Natural killer cell (primary cell): Measurements from ENCODE around the gene MYLK. TPM values are rescaled to one million over a fixed set of nuclear protein-coding genes. Genes with fewer than 3 reads are reported as not detected.

Experiments used
- ATAC-seq, 3 donors: fragments of 150-1000 bp in 2 of 3; fragments of 200-7000 bp in 1 of 3; cut with Tn5 transposase; 1 replicate in 1 of 3; 2 replicates in 2 of 3; pipeline ENCODE4 v1.10.0; 2021; ENCODE audit warnings: mild to moderate bottlenecking in 2 of 3, moderate library complexity in 2 of 3
- DNase-seq, 2 donors: peaks; one replicate each; pipeline versions ENCODE4 v3.0.0 to v3.0.0-alpha.2; 2013 to 2021; ENCODE audit warnings: mixed read lengths in 1 of 2
- H3K27ac ChIP-seq: one replicate; pipeline ENCODE4 v1.5.1; 2013; ENCODE audit warnings: mild to moderate bottlenecking, low read length
- H3K27me3 ChIP-seq: one replicate; pipeline ENCODE4 v1.6.1; 2013; ENCODE audit warnings: low read length; ENCODE audit not compliant: control insufficient read depth, insufficient read depth
- H3K36me3 ChIP-seq: one replicate; pipeline ENCODE4 v1.6.1; 2013; ENCODE audit warnings: low read length; ENCODE audit not compliant: control insufficient read depth, insufficient read depth
- H3K4me1 ChIP-seq: one replicate; pipeline ENCODE4 v1.6.1; 2013; ENCODE audit warnings: low read length; ENCODE audit not compliant: control insufficient read depth, insufficient read depth
- H3K4me3 ChIP-seq: one replicate; pipeline ENCODE4 v1.5.1; 2013; ENCODE audit warnings: low read length
- H3K9me3 ChIP-seq: one replicate; pipeline ENCODE4 v1.6.1; 2013; ENCODE audit warnings: low read length; ENCODE audit not compliant: control insufficient read depth, insufficient read depth
- H3K27ac Mint-ChIP-seq, 2 donors: one replicate each; pipeline ENCODE4 v1.8.0; 2022; ENCODE audit warnings: mild to moderate bottlenecking in 2 of 2, mixed read lengths in 2 of 2, moderate library complexity in 1 of 2
- H3K27me3 Mint-ChIP-seq, 2 donors: one replicate each; pipeline ENCODE4 v1.8.0; 2022; ENCODE audit warnings: low read depth in 2 of 2, mixed read lengths in 2 of 2
- H3K36me3 Mint-ChIP-seq: one replicate; pipeline ENCODE4 v1.8.0; 2022; ENCODE audit warnings: mixed read lengths
- H3K4me1 Mint-ChIP-seq, 2 donors: one replicate each; pipeline ENCODE4 v1.8.0; 2022; ENCODE audit warnings: mixed read lengths in 2 of 2
- H3K4me3 Mint-ChIP-seq: one replicate; pipeline ENCODE4 v1.8.0; 2022; ENCODE audit warnings: mild to moderate bottlenecking, moderate library complexity, mixed read lengths
- H3K9me3 Mint-ChIP-seq, 2 donors: one replicate each; pipeline ENCODE4 v1.8.0; 2022; ENCODE audit warnings: mixed read lengths in 2 of 2
- CTCF ChIP-seq: fragments of 200-600 bp; IDR thresholded peaks from one replicate; pipeline ENCODE4 v1.8.0; 2022; ENCODE audit warnings: antibody characterized with exemption
- WGBS: methylation state at CpG from one replicate; pipeline ENCODE4 v1.1.7; 2013; ENCODE audit warnings: missing lambda C conversion rate; ENCODE audit not compliant: insufficient coverage; 5-methylcytosine and 5-hydroxymethylcytosine counted together
- intact Hi-C: fragments of 100-400 bp; cut with micrococcal nuclease; formaldehyde crosslinking; loops from one replicate; pipeline ENCODE4 v1.14.2; 2022
- total RNA-seq, 4 donors: library from RNA; stranded (reverse); fragments of 120-200 nt in 1 of 4; gene quantifications; one replicate each; pipeline versions ENCODE4 v1.2.3 to v1.2.4, GENCODE V29; 2013 to 2022

MYLK gene
- total RNA-seq, 3 donors from 2014 or later (not counting 1 experiment from before 2014, with no cell fraction given): 0.39 to 5.4 (median 3.4) TPM

GRCh38 chr3:123623346-123623880 lies 260.7 kb downstream of the MYLK start:
- Histone ChIP-seq H3K36me3 (no peaks in the 10 kb centered on the region), H3K27ac (no peak overlapping the region), H3K27me3 (no peaks in the 10 kb centered on the region), H3K4me3 (no peak overlapping the region), H3K4me1 (peaks cover 7% of the 10 kb centered on the region), H3K9me3 (no peaks in the 10 kb centered on the region)
- WGBS: 69% methylated on average over 3 of the region's 5 CpGs
- H3K9me3 Mint-ChIP-seq: no peaks in the 10 kb centered on the region
- H3K4me3 Mint-ChIP-seq: no peak overlapping the region
- ATAC-seq (no peak), DNase-seq (no peak)
- H3K27me3 Mint-ChIP-seq: peaks cover 0 to 2% of the 10 kb centered on the region in 2 donors
- H3K4me1 Mint-ChIP-seq: no peaks in the 10 kb centered on the region
- intact Hi-C loops: no loop called here
- H3K27ac Mint-ChIP-seq: no peak overlapping the region
- TF ChIP-seq CTCF: no peak
- no peaks in the 10 kb centered on the region for H3K36me3 Mint-ChIP-seq

GRCh38 chr3:123622766-123623165 lies 261.4 kb downstream of the MYLK start:
- H3K36me3 ChIP-seq: no peaks in the 10 kb centered on the region
- 98% methylated on average over 2 of the region's 2 CpGs for WGBS
- no peaks in the 10 kb centered on the region for H3K27me3 ChIP-seq
- H3K9me3 ChIP-seq: no peaks in the 10 kb centered on the region
- H3K4me3 ChIP-seq: no peak overlapping the region
- DNase-seq (no peak), ATAC-seq (no peak)
- Mint-ChIP-seq H3K27me3 (no peaks in the 10 kb centered on the region), H3K27ac (no peak overlapping the region), H3K36me3 (no peaks in the 10 kb centered on the region), H3K9me3 (no peaks in the 10 kb centered on the region), H3K4me3 (no peak overlapping the region), H3K4me1 (no peaks in the 10 kb centered on the region)
- TF ChIP-seq CTCF: no peak
- intact Hi-C loops: no loop called here
- no peak overlapping the region for H3K27ac ChIP-seq
- peaks cover 10% of the 10 kb centered on the region for H3K4me1 ChIP-seq

GRCh38 chr3:123621850-123622189 lies 262.3 kb downstream of the MYLK start:
- 94% methylated on average over 7 of the region's 7 CpGs for WGBS
- DNase-seq (no peak), ATAC-seq (no peak)
- H3K27me3 ChIP-seq: no peaks in the 10 kb centered on the region
- H3K9me3 ChIP-seq: no peaks in the 10 kb centered on the region
- peaks cover 10% of the 10 kb centered on the region for H3K4me1 ChIP-seq
- H3K27ac ChIP-seq: no peak overlapping the region
- no peaks in the 10 kb centered on the region for H3K36me3 ChIP-seq
- Mint-ChIP-seq H3K27ac (no peak overlapping the region), H3K9me3 (no peaks in the 10 kb centered on the region), H3K27me3 (no peaks in the 10 kb centered on the region), H3K4me1 (no peaks in the 10 kb centered on the region), H3K36me3 (no peaks in the 10 kb centered on the region), H3K4me3 (no peak overlapping the region)
- H3K4me3 ChIP-seq: no peak overlapping the region
- intact Hi-C loops: no loop called here
- no peak for TF ChIP-seq CTCF

GRCh38 chr3:123621186-123621849 lies 262.8 kb downstream of the MYLK start:
- H3K9me3 ChIP-seq: no peaks in the 10 kb centered on the region
- no peaks in the 10 kb centered on the region for H3K27me3 Mint-ChIP-seq
- H3K4me3 Mint-ChIP-seq: no peak overlapping the region
- H3K27ac Mint-ChIP-seq: no peak overlapping the region
- 93% methylated on average over 7 of the region's 7 CpGs for WGBS
- H3K4me1 Mint-ChIP-seq: no peaks in the 10 kb centered on the region
- no peaks in the 10 kb centered on the region for H3K9me3 Mint-ChIP-seq
- H3K4me1 ChIP-seq: peaks cover 10% of the 10 kb centered on the region
- H3K36me3 ChIP-seq: no peaks in the 10 kb centered on the region
- no peak for TF ChIP-seq CTCF
- no peaks in the 10 kb centered on the region for H3K27me3 ChIP-seq
- H3K27ac ChIP-seq: no peak overlapping the region
- H3K36me3 Mint-ChIP-seq: no peaks in the 10 kb centered on the region
- intact Hi-C loops: no loop called here
- no peak overlapping the region for H3K4me3 ChIP-seq
- ATAC-seq (no peak), DNase-seq (no peak)
